Activated CD8-positive, alpha-beta T cell treated with anti-CD3 and anti-CD28 coated beads, Interleukin-2, amount 10 ng/mL, durations not matched to agents 7 days and 5 days (primary cell): ENCODE results near the gene PCDH9. TPM values are rescaled to one million over a fixed set of nuclear protein-coding genes. Genes with fewer than 3 reads are reported as not detected.

Source experiments
- ATAC-seq: fragments of 150-1000 bp; cut with Tn5 transposase; one replicate; pipeline ENCODE4 v1.10.0; 2021; ENCODE audit warnings: moderate library complexity
- CTCF ChIA-PET: fragments of 350-600 bp; sonication (Branson Sonifier 250); formaldehyde crosslinking; loops from one replicate; lab custom pipeline; 2021; ENCODE audit warnings: antibody characterized with exemption; lab: Charles Lee
- POLR2A ChIA-PET: fragments of 350-600 bp; sonication (Branson Sonifier 250); formaldehyde crosslinking; loops from one replicate; lab custom pipeline; 2021; ENCODE audit warnings: antibody characterized with exemption; lab: Charles Lee
- DNase-seq: peaks from one replicate; pipeline ENCODE4 v3.0.0-alpha.2; 2020
- H3K27ac Mint-ChIP-seq: one replicate; pipeline ENCODE4 v1.8.0; 2021; ENCODE audit warnings: mild to moderate bottlenecking, mixed read lengths
- H3K27me3 Mint-ChIP-seq: one replicate; pipeline ENCODE4 v1.8.0; 2021; ENCODE audit warnings: low read depth, mixed read lengths
- H3K36me3 Mint-ChIP-seq: one replicate; pipeline ENCODE4 v1.8.0; 2021; ENCODE audit warnings: low read depth, mixed read lengths
- H3K4me1 Mint-ChIP-seq: one replicate; pipeline ENCODE4 v1.8.0; 2021; ENCODE audit warnings: low read depth, mixed read lengths
- H3K4me3 Mint-ChIP-seq: one replicate; pipeline ENCODE4 v1.8.0; 2021; ENCODE audit warnings: mild to moderate bottlenecking, mixed read lengths
- H3K9me3 Mint-ChIP-seq: one replicate; pipeline ENCODE4 v1.8.0; 2022; ENCODE audit warnings: mixed read lengths; ENCODE audit not compliant: insufficient read depth
- total RNA-seq, 2 experiments: library from RNA; stranded (reverse); gene quantifications; one replicate each; pipeline ENCODE4 v1.2.3, GENCODE V29; 2021

The PCDH9 gene
- total RNA-seq, 2 experiments from 2014 or later = 0.08 to 0.13 TPM

GRCh38 chr13:67221630-67222226 is 8.4 kb downstream of the PCDH9 start:
- Mint-ChIP-seq H3K36me3 (no peaks in the 10 kb centered on the region), H3K27me3 (no peaks in the 10 kb centered on the region), H3K4me1 (no peaks in the 10 kb centered on the region), H3K27ac (no peak overlapping the region), H3K9me3 (no peaks in the 10 kb centered on the region), H3K4me3 (no peak overlapping the region)
- no peak for DNase-seq
- ChIA-PET CTCF (no interaction called here), POLR2A (no interaction called here)
- no peak for ATAC-seq

- no peaks in the 10 kb centered on the region for H3K4me1 Mint-ChIP-seq
- CTCF ChIA-PET = no interaction called here
- H3K27ac Mint-ChIP-seq = no peak overlapping the region
- no peaks in the 10 kb centered on the region for H3K36me3 Mint-ChIP-seq
- H3K27me3 Mint-ChIP-seq = no peaks in the 10 kb centered on the region
- H3K9me3 Mint-ChIP-seq = no peaks in the 10 kb centered on the region
- DNase-seq (no peak), ATAC-seq (no peak)
- no peak overlapping the region for H3K4me3 Mint-ChIP-seq
- POLR2A ChIA-PET = no interaction called here
Measured at GRCh38 chr13:67219113-67219512, 11.0 kb downstream of the PCDH9 start.

GRCh38 chr13:67217880-67218279 is 12.3 kb downstream of the PCDH9 start:
- POLR2A ChIA-PET = interaction anchor here (0.6 kb wide), 1 partner anchor 958 kb away, joined by 3 read pairs; no protein-coding TSS in a partner anchor
- H3K4me1 Mint-ChIP-seq = no peaks in the 10 kb centered on the region
- no peaks in the 10 kb centered on the region for H3K27me3 Mint-ChIP-seq
- DNase-seq = no peak
- no peaks in the 10 kb centered on the region for H3K9me3 Mint-ChIP-seq
- no peak overlapping the region for H3K27ac Mint-ChIP-seq
- no peak overlapping the region for H3K4me3 Mint-ChIP-seq
- CTCF ChIA-PET = no interaction called here
- no peak for ATAC-seq
- no peaks in the 10 kb centered on the region for H3K36me3 Mint-ChIP-seq

- no peaks in the 10 kb centered on the region for H3K9me3 Mint-ChIP-seq
- ChIA-PET CTCF (no interaction called here), POLR2A (no interaction called here)
- DNase-seq (no peak), ATAC-seq (no peak)
- H3K27me3 Mint-ChIP-seq = no peaks in the 10 kb centered on the region
- no peak overlapping the region for H3K4me3 Mint-ChIP-seq
- no peak overlapping the region for H3K27ac Mint-ChIP-seq
- no peaks in the 10 kb centered on the region for H3K36me3 Mint-ChIP-seq
- no peaks in the 10 kb centered on the region for H3K4me1 Mint-ChIP-seq
Measured at GRCh38 chr13:67216864-67217263, 13.3 kb downstream of the PCDH9 start.

- H3K4me1 Mint-ChIP-seq = no peaks in the 10 kb centered on the region
- no peak overlapping the region for H3K4me3 Mint-ChIP-seq
- H3K36me3 Mint-ChIP-seq = no peaks in the 10 kb centered on the region
- CTCF ChIA-PET = no interaction called here
- no peaks in the 10 kb centered on the region for H3K9me3 Mint-ChIP-seq
- no peak overlapping the region for H3K27ac Mint-ChIP-seq
- H3K27me3 Mint-ChIP-seq = no peaks in the 10 kb centered on the region
- DNase-seq (no peak), ATAC-seq (no peak)
- POLR2A ChIA-PET = no interaction called here
Measured at GRCh38 chr13:67210208-67210607, 19.9 kb downstream of the PCDH9 start.

GRCh38 chr13:67208552-67208951 is 21.6 kb downstream of the PCDH9 start:
- H3K4me1 Mint-ChIP-seq = no peaks in the 10 kb centered on the region
- DNase-seq = no peak
- no peaks in the 10 kb centered on the region for H3K36me3 Mint-ChIP-seq
- ChIA-PET CTCF (no interaction called here), POLR2A (no interaction called here)
- H3K27ac Mint-ChIP-seq = no peak overlapping the region
- no peaks in the 10 kb centered on the region for H3K9me3 Mint-ChIP-seq
- ATAC-seq = no peak
- H3K4me3 Mint-ChIP-seq = no peak overlapping the region
- H3K27me3 Mint-ChIP-seq = no peaks in the 10 kb centered on the region

GRCh38 chr13:67204764-67205163 is 25.4 kb downstream of the PCDH9 start:
- ChIA-PET POLR2A (no interaction called here), CTCF (no interaction called here)
- H3K27me3 Mint-ChIP-seq = no peaks in the 10 kb centered on the region
- ATAC-seq = no peak
- no peak overlapping the region for H3K27ac Mint-ChIP-seq
- no peaks in the 10 kb centered on the region for H3K9me3 Mint-ChIP-seq
- DNase-seq = no peak
- H3K4me3 Mint-ChIP-seq = no peak overlapping the region
- H3K36me3 Mint-ChIP-seq = no peaks in the 10 kb centered on the region
- H3K4me1 Mint-ChIP-seq = no peaks in the 10 kb centered on the region

GRCh38 chr13:67200605-67201004 is 29.5 kb downstream of the PCDH9 start:
- ChIA-PET POLR2A (no interaction called here), CTCF (no interaction called here)
- H3K27me3 Mint-ChIP-seq = no peaks in the 10 kb centered on the region
- no peak overlapping the region for H3K27ac Mint-ChIP-seq
- H3K4me3 Mint-ChIP-seq = no peak overlapping the region
- no peaks in the 10 kb centered on the region for H3K36me3 Mint-ChIP-seq
- no peaks in the 10 kb centered on the region for H3K9me3 Mint-ChIP-seq
- no peak for DNase-seq
- no peak for ATAC-seq
- H3K4me1 Mint-ChIP-seq = no peaks in the 10 kb centered on the region

- Mint-ChIP-seq H3K4me3 (no peak overlapping the region), H3K36me3 (no peaks in the 10 kb centered on the region), H3K4me1 (no peaks in the 10 kb centered on the region), H3K27me3 (no peaks in the 10 kb centered on the region), H3K27ac (no peak overlapping the region), H3K9me3 (no peaks in the 10 kb centered on the region)
- POLR2A ChIA-PET = no interaction called here
- CTCF ChIA-PET = no interaction called here
- no peak for ATAC-seq
- no peak for DNase-seq
Measured at GRCh38 chr13:67200183-67200582, 30.0 kb downstream of the PCDH9 start.

GRCh38 chr13:67197704-67198103 is 32.4 kb downstream of the PCDH9 start:
- no peak for DNase-seq
- CTCF ChIA-PET = no interaction called here
- H3K4me3 Mint-ChIP-seq = no peak overlapping the region
- H3K4me1 Mint-ChIP-seq = no peaks in the 10 kb centered on the region
- no peak overlapping the region for H3K27ac Mint-ChIP-seq
- no peaks in the 10 kb centered on the region for H3K36me3 Mint-ChIP-seq
- no peaks in the 10 kb centered on the region for H3K9me3 Mint-ChIP-seq
- no peaks in the 10 kb centered on the region for H3K27me3 Mint-ChIP-seq
- POLR2A ChIA-PET = no interaction called here
- no peak for ATAC-seq

- CTCF ChIA-PET = no interaction called here
- H3K27me3 Mint-ChIP-seq = no peaks in the 10 kb centered on the region
- DNase-seq (no peak), ATAC-seq (no peak)
- no peaks in the 10 kb centered on the region for H3K9me3 Mint-ChIP-seq
- H3K4me3 Mint-ChIP-seq = no peak overlapping the region
- H3K27ac Mint-ChIP-seq = no peak overlapping the region
- H3K4me1 Mint-ChIP-seq = no peaks in the 10 kb centered on the region
- H3K36me3 Mint-ChIP-seq = no peaks in the 10 kb centered on the region
- POLR2A ChIA-PET = no interaction called here
Measured at GRCh38 chr13:67193979-67194378, 36.2 kb downstream of the PCDH9 start.

GRCh38 chr13:67192751-67193150 is 37.4 kb downstream of the PCDH9 start:
- no peak overlapping the region for H3K27ac Mint-ChIP-seq
- ChIA-PET CTCF (interaction anchor here (1.0 kb wide), 1 partner anchor 11 kb away, joined by 3 read pairs; no protein-coding TSS in a partner anchor), POLR2A (no interaction called here)
- H3K36me3 Mint-ChIP-seq = no peaks in the 10 kb centered on the region
- H3K4me3 Mint-ChIP-seq = no peak overlapping the region
- H3K4me1 Mint-ChIP-seq = no peaks in the 10 kb centered on the region
- no peaks in the 10 kb centered on the region for H3K9me3 Mint-ChIP-seq
- DNase-seq (no peak), ATAC-seq (no peak)
- no peaks in the 10 kb centered on the region for H3K27me3 Mint-ChIP-seq

GRCh38 chr13:67186995-67187569 is 43.1 kb downstream of the PCDH9 start:
- no peak overlapping the region for H3K4me3 Mint-ChIP-seq
- no peaks in the 10 kb centered on the region for H3K4me1 Mint-ChIP-seq
- ATAC-seq (no peak), DNase-seq (no peak)
- H3K27me3 Mint-ChIP-seq = no peaks in the 10 kb centered on the region
- H3K9me3 Mint-ChIP-seq = no peaks in the 10 kb centered on the region
- POLR2A ChIA-PET = no interaction called here
- no peak overlapping the region for H3K27ac Mint-ChIP-seq
- CTCF ChIA-PET = no interaction called here
- H3K36me3 Mint-ChIP-seq = no peaks in the 10 kb centered on the region
